PFSK-1 (cell line): ENCODE measurements around the gene PPP5C.

Source experiments
- FOXP2 ChIP-seq: optimal IDR thresholded peaks from 2 replicates; pipeline ENCODE3; 2011; ENCODE audit warnings: borderline replicate concordance, control low read depth, inconsistent platforms; ENCODE audit not compliant: insufficient read depth; ENCODE audit errors: extremely low read length, extremely low read depth
- POLR2AphosphoS5 ChIP-seq: IDR thresholded peaks from 2 replicates; pipeline ENCODE4 v1.6.1; 2012; ENCODE audit warnings: low read depth, mild to moderate bottlenecking, control low read depth, low read length, moderate library complexity
- REST ChIP-seq, 2 experiments: IDR thresholded peaks; 2 replicates each; pipeline versions ENCODE4 v1.6.1 to v1.8.0; 2011 to 2012; ENCODE audit warnings: low read depth in 2 of 2, low read length in 2 of 2, control low read depth in 1 of 2, inconsistent platforms in 1 of 2, mild to moderate bottlenecking in 1 of 2, moderate library complexity in 1 of 2; ENCODE audit not compliant: insufficient read depth in 1 of 2
- SIN3A ChIP-seq: IDR thresholded peaks from 2 replicates; pipeline ENCODE4 v1.6.1; 2012; ENCODE audit warnings: mild to moderate bottlenecking, low read length, moderate library complexity, borderline replicate concordance; ENCODE audit not compliant: insufficient read depth
- TAF1 ChIP-seq: IDR thresholded peaks from 2 replicates; pipeline ENCODE4 v1.6.1; 2012; ENCODE audit warnings: low read length, control low read depth, borderline replicate concordance; ENCODE audit not compliant: insufficient read depth

DNA sequence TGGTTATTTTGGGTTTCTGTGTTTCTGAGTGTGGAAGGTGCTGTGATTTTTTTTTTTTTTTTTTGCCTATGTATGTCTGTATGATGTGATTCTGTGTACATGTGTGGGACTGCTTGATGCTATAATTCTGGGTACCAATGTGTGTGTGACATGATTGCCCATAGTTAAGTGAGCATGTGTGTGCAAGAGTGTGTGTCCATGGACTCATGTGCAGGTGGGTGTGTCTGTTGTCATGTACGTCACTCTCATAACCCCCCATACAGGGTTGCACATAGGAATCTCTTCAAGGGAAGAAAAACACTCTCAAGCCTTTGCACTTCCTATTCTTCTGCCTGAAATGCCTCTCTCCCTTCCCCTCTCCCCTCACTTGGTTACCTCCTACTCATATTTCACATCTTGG, 2.5 kb upstream of the PPP5C start:
- no peak for TF ChIP-seq SIN3A
- no peak for TF ChIP-seq POLR2AphosphoS5
- no peak for TF ChIP-seq TAF1
- no peak for TF ChIP-seq REST (IDR thresholded peaks at IDR 0.05; ENCODE audit: insufficient read depth in 1 of 2, low read depth in 2 of 2, low read length in 2 of 2)
- no peak for TF ChIP-seq FOXP2
